Measurements from ENCODE around the gene LRCOL1.

DNA sequence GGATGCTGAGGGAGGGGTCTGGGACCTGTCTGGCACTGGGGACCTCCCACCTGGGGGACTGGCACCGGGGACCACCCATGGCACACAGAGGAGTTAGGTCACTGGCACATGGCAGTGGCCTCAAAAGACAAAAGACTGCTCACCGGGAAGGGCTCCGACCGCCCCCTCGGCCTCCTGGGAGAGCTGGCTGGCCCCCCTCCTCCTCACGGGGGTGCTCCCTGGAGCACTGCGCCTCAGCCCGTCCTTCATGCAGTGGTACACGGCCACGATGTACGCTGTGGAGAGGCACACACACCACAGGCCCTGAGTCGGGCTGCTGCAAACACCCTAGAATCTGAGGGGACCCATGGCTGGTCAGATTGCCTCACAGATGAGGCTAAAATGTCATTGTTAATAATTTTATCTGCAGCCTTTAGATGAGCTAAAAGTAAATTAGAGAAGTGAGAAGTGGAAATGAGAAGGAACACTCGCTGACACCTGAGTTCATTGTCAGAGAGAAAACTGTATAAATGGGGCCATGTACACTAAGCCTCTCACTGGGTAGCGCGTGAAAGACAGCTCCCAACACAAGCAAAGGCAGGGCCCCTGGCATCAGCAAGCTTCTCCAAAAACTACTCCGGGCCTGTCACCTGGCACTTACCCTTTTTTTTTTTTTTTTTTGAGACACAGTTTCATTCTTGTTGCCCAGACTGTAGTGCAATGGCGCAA lies 22.3 kb upstream of the LRCOL1 start:
- no peak for TF ChIP-seq POLR2A (IDR thresholded peaks at IDR 0.05)
- TF ChIP-seq, protein P1, sequence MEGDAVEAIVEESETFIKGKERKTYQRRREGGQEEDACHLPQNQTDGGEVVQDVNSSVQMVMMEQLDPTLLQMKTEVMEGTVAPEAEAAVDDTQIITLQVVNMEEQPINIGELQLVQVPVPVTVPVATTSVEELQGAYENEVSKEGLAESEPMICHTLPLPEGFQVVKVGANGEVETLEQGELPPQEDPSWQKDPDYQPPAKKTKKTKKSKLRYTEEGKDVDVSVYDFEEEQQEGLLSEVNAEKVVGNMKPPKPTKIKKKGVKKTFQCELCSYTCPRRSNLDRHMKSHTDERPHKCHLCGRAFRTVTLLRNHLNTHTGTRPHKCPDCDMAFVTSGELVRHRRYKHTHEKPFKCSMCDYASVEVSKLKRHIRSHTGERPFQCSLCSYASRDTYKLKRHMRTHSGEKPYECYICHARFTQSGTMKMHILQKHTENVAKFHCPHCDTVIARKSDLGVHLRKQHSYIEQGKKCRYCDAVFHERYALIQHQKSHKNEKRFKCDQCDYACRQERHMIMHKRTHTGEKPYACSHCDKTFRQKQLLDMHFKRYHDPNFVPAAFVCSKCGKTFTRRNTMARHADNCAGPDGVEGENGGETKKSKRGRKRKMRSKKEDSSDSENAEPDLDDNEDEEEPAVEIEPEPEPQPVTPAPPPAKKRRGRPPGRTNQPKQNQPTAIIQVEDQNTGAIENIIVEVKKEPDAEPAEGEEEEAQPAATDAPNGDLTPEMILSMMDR (IDR thresholded peaks at IDR 0.05 in 4 of 5, conservative IDR thresholded peaks at IDR 0.05 in 1 of 5): no peak

All from gastrocnemius medialis (tissue), 4 donors.